ENCODE results near the gene CABLES2. TPM values are rescaled to one million over a fixed set of nuclear protein-coding genes. Genes with fewer than 3 reads are reported as not detected.
A peak's percentile ranks its signal among the peaks of the same experiment; 100 is the strongest.

CABLES2 gene
- total and polyA plus RNA-seq, 8 donors = 1.4 to 2.9 (median 1.9) TPM

GRCh38 chr20:62389601-62390087 is 17.4 kb downstream of the CABLES2 start:
- ATAC-seq = no peak
- Histone ChIP-seq H3K36me3 (peaks cover 0 to 13% (median 0%) of the 10 kb centered on the region in 3 donors), H3K4me3 (no peak overlapping the region), H3K9me3 (no peaks in the 10 kb centered on the region), H3K4me1 (peaks cover 4 to 17% (median 15%) of the 10 kb centered on the region in 3 donors), H3K27me3 (no peaks in the 10 kb centered on the region), H3K27ac (no peak overlapping the region)
- intact Hi-C loops (cut with DNase I) = loop anchor here in 1 of 3 donors (10.0 kb wide), 1 partner anchor 215 kb away; no protein-coding TSS in a partner anchor
- WGBS, 2 donors = 86% methylated on average over 5 of the region's 5 CpGs
- no peak for FAIRE-seq
- DNase-seq = no peak
- TF ChIP-seq CTCF (IDR thresholded peaks at IDR 0.05) = no peak

- FAIRE-seq = no peak
- no peak overlapping the region for H3K27ac ChIP-seq
- peaks cover 0 to 13% (median 0%) of the 10 kb centered on the region in 3 donors for H3K36me3 ChIP-seq
- intact Hi-C loops (cut with DNase I) = loop anchor here in 1 of 3 donors (10.0 kb wide), 1 partner anchor 214 kb away; no protein-coding TSS in a partner anchor
- no peaks in the 10 kb centered on the region for H3K27me3 ChIP-seq
- peaks cover 4 to 17% (median 15%) of the 10 kb centered on the region in 3 donors for H3K4me1 ChIP-seq
- H3K4me3 ChIP-seq = no peak overlapping the region
- ATAC-seq = no peak
- no peak for DNase-seq
- WGBS, 2 donors = 74 to 80% methylated on average over 11 of the region's 11 CpGs
- H3K9me3 ChIP-seq = no peaks in the 10 kb centered on the region
- no peak for TF ChIP-seq CTCF (IDR thresholded peaks at IDR 0.05)
These were observed 18.1 kb downstream of the CABLES2 start for GRCh38 chr20:62388839-62389600.

- Histone ChIP-seq H3K4me3 (peak overlapping the region; percentile 63 to 99 (median 87)), H3K27me3 (no peaks in the 10 kb centered on the region), H3K9me3 (no peaks in the 10 kb centered on the region), H3K27ac (no peak overlapping the region), H3K36me3 (peaks cover 0 to 13% (median 0%) of the 10 kb centered on the region in 3 donors), H3K4me1 (peaks cover 4 to 17% (median 15%) of the 10 kb centered on the region in 3 donors)
- no peak for ATAC-seq
- no peak for DNase-seq
- 47 to 55% methylated on average over 20 of the region's 20 CpGs for WGBS, 2 donors
- TF ChIP-seq CTCF (IDR thresholded peaks at IDR 0.05) = no peak
- intact Hi-C loops (cut with DNase I) = loop anchor here in 1 of 3 donors (10.0 kb wide), 1 partner anchor 213 kb away; no protein-coding TSS in a partner anchor
- FAIRE-seq = no peak
These were observed 19.0 kb downstream of the CABLES2 start for GRCh38 chr20:62387933-62388635.

GRCh38 chr20:62387219-62387913 is 19.7 kb downstream of the CABLES2 start:
- no peak for ATAC-seq
- H3K27ac ChIP-seq = peak overlapping the region; percentile 75 to 97 (median 84)
- no peaks in the 10 kb centered on the region for H3K27me3 ChIP-seq
- no peaks in the 10 kb centered on the region for H3K9me3 ChIP-seq
- FAIRE-seq = no peak
- H3K36me3 ChIP-seq = peaks cover 0 to 13% (median 0%) of the 10 kb centered on the region in 3 donors
- H3K4me3 ChIP-seq = peak overlapping the region; percentile 63 to 99 (median 87)
- H3K4me1 ChIP-seq = peaks cover 4 to 17% (median 15%) of the 10 kb centered on the region in 3 donors
- DNase-seq = no peak
- intact Hi-C loops (cut with DNase I) = loop anchor here in 1 of 3 donors (10.0 kb wide), 1 partner anchor 213 kb away; no protein-coding TSS in a partner anchor
- TF ChIP-seq CTCF (IDR thresholded peaks at IDR 0.05) = no peak
- WGBS, 2 donors = 1% methylated on average over 45 to 47 of the region's 47 CpGs

Measured in pancreas (tissue), 10 donors.